SKM-1 treated with dmso at 0.1 percent for 144 hours (cell line): ENCODE data around the gene FKBP4.

ENCODE experiments used
- DNase-seq: peaks from one replicate; lab custom pipeline; 2025; ENCODE audit not compliant: unreplicated experiment; lab: John Stamatoyannopoulos, UW

The FKBP4 gene

DNA sequence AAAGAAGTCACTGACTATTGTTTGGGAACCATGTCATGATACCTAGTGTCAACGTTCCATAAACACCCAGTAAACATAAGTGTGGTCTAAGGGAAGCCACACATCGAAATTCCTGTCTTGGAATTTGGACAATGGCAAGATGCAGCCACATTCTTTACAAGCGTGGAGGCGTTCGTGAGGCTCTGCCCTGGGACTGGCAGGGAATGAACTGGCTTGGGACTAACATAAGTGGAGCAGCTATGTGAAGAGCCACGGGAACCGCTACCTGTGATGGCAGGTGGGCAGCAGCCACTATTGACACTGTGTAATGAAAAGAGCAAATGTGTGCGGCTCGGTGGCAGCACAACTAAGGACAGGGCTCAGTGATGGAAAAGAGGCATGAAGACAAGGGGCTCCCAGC is 50.0 kb downstream of the FKBP4 start:
- DNase-seq = no peak

DNA sequence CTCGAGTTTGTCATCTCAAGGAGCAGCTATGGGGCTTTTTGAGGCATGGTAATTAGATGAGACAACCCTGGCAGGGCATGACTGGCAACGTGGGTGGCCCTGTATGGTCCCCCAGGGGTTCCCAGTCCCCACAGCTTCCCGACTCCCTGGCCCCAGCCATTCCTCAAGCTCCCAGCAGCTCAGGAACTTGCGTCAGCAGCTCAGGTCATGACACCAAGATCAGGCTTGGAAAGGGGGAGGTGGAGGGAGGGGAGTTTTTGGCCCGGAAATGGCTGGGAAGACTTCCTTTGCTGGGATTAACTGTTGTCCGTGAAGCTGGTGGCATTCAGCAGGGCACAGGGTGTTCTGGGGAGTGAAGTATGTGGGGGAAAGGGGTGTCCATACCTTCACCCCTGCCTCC is 50.5 kb downstream of the FKBP4 start:
- DNase-seq = no peak

DNA sequence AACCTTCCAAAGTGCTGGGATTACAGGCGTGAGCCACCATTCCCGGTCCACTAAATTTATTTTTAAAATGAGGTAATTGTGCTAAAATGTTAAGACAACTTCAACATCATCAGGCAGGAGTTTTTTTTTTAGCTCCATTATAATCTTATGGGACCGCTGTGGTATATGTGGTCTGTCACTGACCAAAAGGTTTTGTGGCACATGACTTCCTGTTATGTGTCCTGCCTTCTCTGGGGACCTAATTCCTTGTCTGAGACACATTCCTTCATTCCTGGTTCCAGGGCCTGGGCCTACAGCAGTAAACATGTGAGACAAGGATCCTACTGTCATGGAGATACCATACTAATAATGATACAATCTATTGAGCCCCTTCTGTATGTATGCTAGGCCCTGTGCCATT is 57.2 kb downstream of the FKBP4 start:
- DNase-seq = no peak

DNA sequence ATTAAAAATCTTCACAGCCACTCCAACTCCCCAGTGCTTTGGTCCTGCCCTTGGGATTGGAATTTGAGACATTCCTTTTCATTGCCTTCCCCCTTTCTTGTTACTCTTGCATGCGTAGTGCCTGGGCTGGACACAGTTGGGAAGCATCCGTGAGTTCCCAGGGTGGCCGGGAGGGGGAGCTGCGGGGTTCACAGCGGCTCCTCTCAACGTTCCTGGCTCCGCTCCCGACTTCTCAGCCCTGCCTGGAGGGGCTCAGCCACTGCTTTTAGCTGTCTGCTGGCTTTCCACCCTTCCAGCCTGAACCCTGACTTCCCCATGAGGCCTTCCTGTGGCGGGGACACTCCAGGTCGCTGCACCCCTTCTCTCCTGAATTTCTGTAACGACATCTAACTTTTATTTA is 58.9 kb downstream of the FKBP4 start:
- peak; percentile 30 for DNase-seq
